SK-N-MC (cell line): ENCODE data around the gene UMOD.

Experiments
- EZH2 ChIP-seq: fragments of 200-600 bp; sonication (generic); IDR thresholded peaks from one replicate; pipeline ENCODE4 v1.6.1; 2017; ENCODE audit warnings: antibody characterized with exemption
- FOXP2 ChIP-seq: optimal IDR thresholded peaks from 2 replicates; pipeline ENCODE3; 2011; ENCODE audit warnings: mild to moderate bottlenecking, moderate library complexity; ENCODE audit not compliant: insufficient read depth; ENCODE audit errors: extremely low read length, control extremely low read depth
- POLR2AphosphoS5 ChIP-seq: IDR thresholded peaks from 2 replicates; pipeline ENCODE4 v1.6.1; 2012; ENCODE audit warnings: mild to moderate bottlenecking, low read depth, low read length, borderline replicate concordance

DNA sequence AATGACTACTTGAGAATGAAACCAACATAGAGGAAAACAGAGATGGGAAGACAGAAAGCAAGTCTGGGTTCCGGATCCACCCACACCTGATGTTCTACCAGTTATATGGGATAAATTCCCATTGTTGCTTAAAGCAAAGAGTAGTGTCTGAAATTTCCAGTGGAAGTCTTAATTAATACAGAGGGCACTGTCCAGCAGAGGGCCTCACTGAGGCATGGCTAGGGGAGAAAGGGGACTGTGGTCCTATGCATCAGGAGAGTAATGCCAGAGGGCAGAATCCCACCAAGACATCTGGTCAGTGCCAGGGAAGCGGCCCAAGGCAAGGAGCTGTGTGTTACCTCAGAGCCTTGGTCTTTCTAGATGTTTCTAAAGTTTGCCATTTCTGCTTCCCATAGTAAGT lies 7.5 kb upstream of the UMOD start:
- TF ChIP-seq POLR2AphosphoS5 (no peak), EZH2 (no peak), FOXP2 (no peak)
